NCI-H1105 (cell line): Measurements from ENCODE around the gene DHFR2.
"Not testable (repeated sequence)": the region's sequence is repeated elsewhere in the genome, so short reads cannot be mapped to it uniquely, and the experiment has no call there.

ENCODE experiments used
- DNase-seq: peaks from one replicate; lab custom pipeline; 2025; lab: John Stamatoyannopoulos, UW

The DHFR2 gene

GRCh38 chr3:94065819-94066480 is 3.2 kb upstream of the DHFR2 start:
- DNase-seq, result no peak

- no peak for DNase-seq
These were observed 2.4 kb upstream of the DHFR2 start for GRCh38 chr3:94065122-94065521.

- no peak for DNase-seq
These were observed 1.6 kb upstream of the DHFR2 start for GRCh38 chr3:94064243-94064860.

DNA sequence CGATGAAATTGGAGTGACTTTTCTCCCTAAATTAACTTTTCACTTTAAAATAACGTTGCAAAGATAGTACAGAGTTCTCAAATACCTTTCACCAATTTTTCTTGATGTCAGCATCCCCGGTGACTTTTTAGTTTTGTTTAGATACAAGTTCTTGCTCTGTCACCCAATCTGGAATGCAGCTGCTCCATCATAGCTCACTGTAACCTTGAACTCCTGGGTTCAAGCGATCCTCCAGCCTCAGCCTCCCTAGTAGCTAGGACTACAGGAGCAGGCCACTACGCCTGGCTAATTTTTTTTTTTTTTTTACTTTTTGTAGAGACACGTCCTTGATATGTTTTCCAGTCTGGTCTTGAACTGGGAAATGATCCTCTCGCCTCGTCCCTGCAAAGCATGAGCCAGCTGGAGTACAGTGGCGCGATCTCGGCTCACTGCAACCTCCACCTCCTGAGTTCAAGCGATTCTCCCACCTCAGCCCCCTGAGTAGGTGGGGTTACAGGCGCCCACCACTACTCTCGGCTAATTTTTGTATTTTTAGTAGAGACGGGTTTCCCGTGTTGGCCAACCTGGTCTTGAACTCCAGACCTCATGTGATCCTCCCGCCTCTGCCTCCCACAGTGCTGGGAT is 892 bp upstream of the DHFR2 start:
- no peak for DNase-seq

GRCh38 chr3:94061297-94061696 is 1.4 kb downstream of the DHFR2 start:
- no peak for DNase-seq

- DNase-seq, result no peak
These were observed 12.2 kb downstream of the DHFR2 start for GRCh38 chr3:94050546-94050945.

DNA sequence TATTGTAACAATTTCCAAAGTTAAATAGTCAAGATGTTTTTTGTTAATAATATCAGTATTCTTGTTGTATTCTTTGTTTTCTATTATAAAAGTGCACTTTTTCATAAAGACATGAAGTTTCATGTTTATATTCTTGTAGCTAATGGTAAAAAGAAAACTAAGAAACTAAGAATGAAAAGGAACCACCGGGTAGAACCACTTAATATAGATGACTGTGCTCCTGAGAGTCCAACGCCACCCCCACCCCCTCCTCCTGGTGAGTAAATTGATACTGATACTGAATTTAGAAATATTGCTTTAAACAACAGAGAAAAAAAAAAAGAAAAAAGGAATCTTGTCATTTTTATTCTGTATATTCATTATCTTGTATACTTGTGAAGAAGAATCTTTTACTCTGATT is 13.4 kb downstream of the DHFR2 start:
- no peak for DNase-seq

- DNase-seq, result no peak
These were observed 16.2 kb downstream of the DHFR2 start for GRCh38 chr3:94046533-94046932.

- not testable (repeated sequence) for DNase-seq
These were observed 18.4 kb downstream of the DHFR2 start for GRCh38 chr3:94044100-94044936.

- DNase-seq, result no peak
These were observed 19.4 kb downstream of the DHFR2 start for GRCh38 chr3:94043285-94043684.

DNA sequence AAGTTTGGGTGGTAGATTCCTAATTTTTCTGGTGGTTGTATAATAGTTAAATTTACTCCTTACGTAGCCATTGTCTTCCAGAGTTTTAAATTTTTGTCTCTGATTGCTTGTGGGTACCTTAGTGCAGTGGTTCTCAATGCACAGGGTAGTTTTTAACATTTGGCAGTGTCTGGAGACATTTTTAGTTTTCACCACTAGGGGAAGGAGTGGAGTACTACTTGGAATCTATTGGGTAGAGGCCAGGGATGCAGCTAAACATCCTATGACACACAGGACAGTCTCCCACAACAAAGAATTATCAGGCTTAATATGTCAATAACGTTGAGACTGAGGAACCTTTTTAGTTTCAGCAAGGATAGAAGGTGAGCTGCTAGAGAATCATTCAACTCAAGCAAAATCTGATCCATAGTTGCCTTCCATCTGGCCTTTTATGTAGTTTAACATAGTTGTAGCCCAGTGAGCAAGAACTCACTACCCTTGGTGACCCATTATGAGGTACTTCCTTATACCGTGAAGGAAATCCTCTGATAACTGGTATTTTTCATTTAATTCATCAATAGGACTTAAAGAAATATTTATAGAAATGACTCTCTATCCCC is 25.7 kb downstream of the DHFR2 start:
- no peak for DNase-seq

DNA sequence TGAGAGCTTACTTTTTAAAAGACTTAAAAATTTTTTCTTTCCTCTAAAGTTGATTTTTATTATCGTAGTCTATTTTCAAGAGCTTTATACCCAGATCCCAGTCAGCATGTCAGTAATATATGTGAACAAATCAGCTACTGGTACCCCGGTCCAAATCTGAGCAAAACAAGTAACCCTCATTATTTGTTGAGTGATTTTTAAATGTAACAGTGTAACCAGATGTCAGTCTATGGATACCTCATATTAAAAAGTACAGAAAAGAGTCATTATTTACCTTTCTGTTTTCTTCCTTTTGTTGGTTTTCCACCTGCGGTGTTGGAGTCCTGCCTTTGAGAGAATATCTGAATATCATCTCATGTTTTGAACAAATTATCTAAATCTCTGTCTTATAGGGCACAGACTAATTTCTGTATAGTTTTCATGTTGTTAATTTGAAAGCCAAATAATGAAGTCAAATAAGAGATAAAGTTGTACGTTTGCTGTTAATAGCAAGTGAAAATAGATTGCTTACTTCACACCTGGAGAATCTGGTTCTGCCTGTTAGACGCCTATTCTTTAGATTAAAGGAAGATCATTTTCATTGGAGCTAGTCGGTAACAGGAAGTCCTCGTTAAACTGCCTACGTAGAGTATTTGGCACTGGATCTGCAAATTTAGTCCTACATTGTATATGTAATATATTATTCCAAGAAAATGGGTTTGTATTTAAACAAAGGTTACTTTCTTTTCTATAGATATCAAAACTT is 34.5 kb downstream of the DHFR2 start, which contains the start of gene STX19:
TSS of gene STX19 (minus strand) at position 505 of the 745 bp plus-strand sequence. CDS start 13,328 bp downstream, outside the sequence.
- peak; percentile 14 for DNase-seq

DNA sequence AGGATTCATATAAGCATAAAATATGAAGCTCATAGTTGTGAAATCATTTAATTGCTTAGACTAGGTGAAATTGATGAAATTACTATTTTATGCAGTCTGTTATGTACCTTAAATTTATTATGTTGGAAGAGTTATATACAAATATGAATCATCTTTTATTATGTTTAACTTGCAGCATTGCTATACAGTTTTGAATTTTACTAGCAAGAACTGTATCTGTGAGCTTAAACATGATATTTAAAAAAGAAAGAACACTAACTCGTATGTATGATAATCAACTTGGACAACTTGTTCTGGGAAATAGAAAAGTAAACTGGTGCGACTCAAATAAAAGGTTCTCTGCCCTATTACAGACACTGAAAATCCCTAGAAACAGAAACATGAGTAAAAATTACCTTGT is 36.1 kb downstream of the DHFR2 start:
- no peak for DNase-seq

DNA sequence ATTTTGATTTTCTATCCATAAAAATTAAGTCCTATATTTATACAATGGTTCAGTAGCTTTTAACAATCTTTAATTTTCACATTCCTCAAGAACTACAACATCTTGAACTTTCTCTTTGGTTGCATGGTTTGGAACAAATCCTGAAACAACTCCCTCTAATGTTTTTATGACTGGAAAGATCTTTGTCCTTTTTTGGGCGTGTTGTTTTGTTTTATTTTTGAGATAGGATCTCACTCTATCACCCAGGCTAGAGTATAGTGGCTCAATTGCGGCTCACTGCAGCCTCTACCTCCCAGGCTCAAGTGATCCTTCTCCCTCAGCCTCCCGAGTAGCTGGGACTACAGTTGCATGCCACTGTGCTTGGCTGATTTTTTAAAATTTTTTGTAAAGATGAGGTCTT is 38.3 kb downstream of the DHFR2 start:
- DNase-seq, result no peak

GRCh38 chr3:94020293-94020692 is 42.4 kb downstream of the DHFR2 start:
- no peak for DNase-seq

- no peak for DNase-seq
These were observed 43.1 kb downstream of the DHFR2 start for GRCh38 chr3:94019659-94020058.

DNA sequence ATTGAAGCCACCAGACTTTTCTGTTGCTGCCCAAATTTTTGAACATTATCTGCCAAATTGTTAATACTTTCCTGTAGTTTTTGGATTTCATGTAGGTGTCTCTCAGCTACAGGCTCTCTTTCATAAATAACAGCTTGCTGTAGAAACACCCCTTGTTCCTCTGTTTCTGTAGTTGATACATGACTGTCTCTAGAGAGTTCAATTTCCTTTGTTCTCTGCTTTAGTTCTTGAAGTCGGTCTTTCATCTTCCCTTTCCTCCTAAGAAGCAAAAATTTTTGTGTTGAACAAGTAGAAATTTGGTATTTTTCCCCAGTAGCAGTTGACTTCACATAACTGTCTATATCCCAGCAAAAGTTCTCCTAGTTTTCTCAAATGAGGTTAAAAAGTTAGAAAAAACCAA is 47.7 kb downstream of the DHFR2 start:
- DNase-seq, result no peak

- DNase-seq, result no peak
These were observed 50.5 kb downstream of the DHFR2 start for GRCh38 chr3:94012185-94012584.

- DNase-seq, result no peak
These were observed 51.4 kb downstream of the DHFR2 start for GRCh38 chr3:94011233-94011711.

DNA sequence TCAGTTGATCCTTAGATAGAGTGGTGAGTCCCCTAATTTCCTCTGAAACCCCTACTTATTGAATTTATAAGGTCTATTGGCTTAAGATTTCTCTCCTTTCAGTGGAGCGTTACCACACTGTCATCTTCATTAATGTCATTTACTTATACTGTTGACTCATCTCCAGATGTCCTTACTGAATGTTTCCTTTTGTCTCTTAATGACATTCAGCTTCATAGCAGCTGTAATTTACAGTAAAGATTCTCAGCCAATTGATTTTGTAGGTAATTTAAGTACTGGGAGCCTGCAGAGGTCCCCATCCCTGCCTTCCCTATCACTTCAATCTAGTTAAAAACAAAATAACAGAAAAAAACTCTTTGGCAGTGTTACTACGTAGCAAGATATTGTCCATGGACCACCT is 53.1 kb downstream of the DHFR2 start:
- no peak for DNase-seq

DNA sequence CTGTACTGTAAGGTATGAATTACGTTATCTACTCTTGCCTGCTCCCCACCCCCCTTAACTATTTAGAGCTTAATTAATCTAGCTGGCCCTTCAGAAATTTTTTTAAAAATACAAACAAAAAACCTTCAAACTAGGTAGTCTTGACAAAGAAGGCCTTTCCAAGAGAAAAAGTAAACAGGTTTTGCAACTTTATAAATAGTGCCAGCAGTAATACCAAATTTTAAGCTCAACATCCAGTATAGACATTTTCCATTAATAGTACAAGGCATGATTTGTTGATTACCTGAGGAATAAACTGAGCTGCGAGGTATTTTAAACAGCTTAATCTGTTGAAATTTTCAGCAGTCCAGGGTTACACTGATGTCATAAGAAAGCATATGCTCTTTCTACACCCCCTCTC is 54.5 kb downstream of the DHFR2 start:
- no peak for DNase-seq
